Upper lobe of left lung (tissue), 6 donors: ENCODE data around the gene SHC2. TPM values are rescaled to one million over a fixed set of nuclear protein-coding genes. Genes with fewer than 3 reads are reported as not detected.
"Not testable (repeated sequence)": the region's sequence is repeated elsewhere in the genome, so short reads cannot be mapped to it uniquely, and the experiment has no call there.

ENCODE experiments used
- ATAC-seq, 2 donors: fragments of 200-7000 bp; cut with Tn5 transposase; one replicate each; pipeline ENCODE4 v1.9.1; 2022; ENCODE audit warnings: mild to moderate bottlenecking in 2 of 2, moderate library complexity in 2 of 2; ENCODE audit not compliant: low FRiP score in 2 of 2
- DNase-seq, 2 donors: peaks; one replicate each; pipeline ENCODE4 v3.0.0-alpha.2; 2019 to 2020
- H3K27ac ChIP-seq, 4 donors: fragments of 200-600 bp; sonication (generic); one replicate each; pipeline ENCODE4 v1.5.1; 2016 to 2019
- H3K27me3 ChIP-seq, 4 donors: fragments of 200-600 bp; sonication (generic); one replicate each; pipeline ENCODE4 v1.5.1; 2017 to 2019
- H3K36me3 ChIP-seq, 4 donors: fragments of 200-600 bp; sonication (generic); one replicate each; pipeline ENCODE4 v1.5.1; 2016 to 2019
- H3K4me1 ChIP-seq, 4 donors: fragments of 200-600 bp; sonication (generic); one replicate each; pipeline ENCODE4 v1.5.1; 2018 to 2019
- H3K4me3 ChIP-seq, 4 donors: fragments of 200-600 bp; sonication (generic); one replicate each; pipeline ENCODE4 v1.5.1; 2017 to 2019; ENCODE audit warnings: mild to moderate bottlenecking in 2 of 4, moderate library complexity in 1 of 4
- H3K9me3 ChIP-seq, 4 donors: fragments of 200-600 bp; sonication (generic); one replicate each; pipeline ENCODE4 v1.5.1; 2018 to 2019
- EP300 ChIP-seq, 4 donors: sonication (generic); formaldehyde crosslinking; IDR thresholded peaks; one replicate each; pipeline ENCODE4 v1.5.1; 2017; ENCODE audit warnings: antibody characterized with exemption in 4 of 4, control low read depth in 2 of 4
- POLR2A ChIP-seq, 4 donors: fragments of 450-650 bp; IDR thresholded peaks; one replicate each; pipeline ENCODE4 v1.5.1; 2016 to 2017; ENCODE audit warnings: antibody characterized with exemption in 4 of 4, mild to moderate bottlenecking in 2 of 4
- POLR2AphosphoS5 ChIP-seq, 2 donors: sonication (generic); formaldehyde crosslinking; IDR thresholded peaks; one replicate each; pipeline ENCODE4 v1.5.1; 2017; ENCODE audit warnings: antibody characterized with exemption in 2 of 2
- WGBS, 2 donors: methylation state at CpG; one replicate each; pipeline ENCODE4 v1.1.5; 2017 to 2018; 5-methylcytosine and 5-hydroxymethylcytosine counted together
- total RNA-seq, 6 donors: library from RNA; depleted of rRNA in 4 of 6; stranded (reverse); fragments of >200 nt in 4 of 6; gene quantifications; one replicate each; pipeline versions ENCODE4 v1.1.0 to v1.2.1, GENCODE V29; 2016 to 2021
- TF ChIP-seq, protein P1 (sequence below), 6 experiments: fragments of 450-650 bp in 4 of 6; fragments of 200-600 bp in 2 of 6; sonication (generic) in 2 of 6; IDR thresholded peaks; one replicate each; pipeline ENCODE4 v1.5.1; 2016 to 2019; ENCODE audit warnings: antibody characterized with exemption in 6 of 6
- donor health status: DM: no; HTN: no; CAD: no; lungs with moderate emphysema.
- donor health status: DM: no; HTN: yes; CAD: no; lungs with severe emphysema.

SHC2 gene
- total RNA-seq, 6 donors from 2014 or later: 10.5 to 104 (median 22.5) TPM

DNA sequence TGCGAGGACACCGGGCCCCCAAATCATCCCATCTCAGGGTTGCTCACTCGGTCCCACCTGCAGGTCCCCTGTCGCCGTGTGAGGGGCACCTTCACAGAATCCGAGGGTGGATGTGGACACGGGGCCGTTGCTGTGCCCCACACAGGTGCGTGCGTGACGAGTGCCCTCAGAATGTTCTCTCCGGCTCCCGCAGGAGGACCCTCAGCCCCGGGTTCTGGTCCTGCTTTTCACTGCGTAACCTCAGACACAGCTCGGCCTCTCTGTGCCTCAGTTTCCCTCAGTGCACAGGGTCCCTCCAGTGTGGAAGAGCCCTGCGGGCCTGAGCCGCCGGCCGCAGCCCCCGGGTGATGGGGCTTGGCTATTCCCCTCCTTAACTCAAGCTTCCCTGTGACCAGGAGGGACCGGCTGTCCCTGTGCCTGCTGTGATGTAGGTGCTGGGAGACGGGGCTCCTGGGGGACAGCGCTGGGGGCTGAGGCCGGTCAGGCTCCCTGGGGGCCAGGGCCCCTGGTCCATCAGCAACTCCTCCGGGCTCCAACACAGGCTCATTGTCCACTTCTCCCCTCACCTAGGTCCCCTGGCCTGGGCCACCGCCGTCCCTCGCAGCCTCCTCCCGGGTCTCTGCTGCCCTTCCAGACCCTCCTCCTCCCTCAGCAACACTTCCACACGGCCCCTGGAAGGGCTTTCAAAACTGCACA is 4.8 kb downstream of the SHC2 start:
- TF ChIP-seq, protein P1, sequence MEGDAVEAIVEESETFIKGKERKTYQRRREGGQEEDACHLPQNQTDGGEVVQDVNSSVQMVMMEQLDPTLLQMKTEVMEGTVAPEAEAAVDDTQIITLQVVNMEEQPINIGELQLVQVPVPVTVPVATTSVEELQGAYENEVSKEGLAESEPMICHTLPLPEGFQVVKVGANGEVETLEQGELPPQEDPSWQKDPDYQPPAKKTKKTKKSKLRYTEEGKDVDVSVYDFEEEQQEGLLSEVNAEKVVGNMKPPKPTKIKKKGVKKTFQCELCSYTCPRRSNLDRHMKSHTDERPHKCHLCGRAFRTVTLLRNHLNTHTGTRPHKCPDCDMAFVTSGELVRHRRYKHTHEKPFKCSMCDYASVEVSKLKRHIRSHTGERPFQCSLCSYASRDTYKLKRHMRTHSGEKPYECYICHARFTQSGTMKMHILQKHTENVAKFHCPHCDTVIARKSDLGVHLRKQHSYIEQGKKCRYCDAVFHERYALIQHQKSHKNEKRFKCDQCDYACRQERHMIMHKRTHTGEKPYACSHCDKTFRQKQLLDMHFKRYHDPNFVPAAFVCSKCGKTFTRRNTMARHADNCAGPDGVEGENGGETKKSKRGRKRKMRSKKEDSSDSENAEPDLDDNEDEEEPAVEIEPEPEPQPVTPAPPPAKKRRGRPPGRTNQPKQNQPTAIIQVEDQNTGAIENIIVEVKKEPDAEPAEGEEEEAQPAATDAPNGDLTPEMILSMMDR (IDR thresholded peaks at IDR 0.05): no peak
- TF ChIP-seq POLR2A (IDR thresholded peaks at IDR 0.05) (no peak), POLR2AphosphoS5 (IDR thresholded peaks at IDR 0.05) (no peak), EP300 (IDR thresholded peaks at IDR 0.05) (no peak)
- DNase-seq: peak in 1 of 2 donors; percentile 61
- H3K27ac ChIP-seq: no peak overlapping the region
- H3K27me3 ChIP-seq: peaks cover 0 to 10% (median under 1%) of the 10 kb centered on the region in 4 donors
- H3K4me3 ChIP-seq: no peak overlapping the region
- H3K36me3 ChIP-seq: peaks cover 0 to 8% (median 0%) of the 10 kb centered on the region in 4 donors
- peaks cover 1 to 14% (median 5%) of the 10 kb centered on the region in 4 donors for H3K4me1 ChIP-seq
- WGBS, 2 donors: 86 to 90% methylated on average over 12 to 31 of the region's 31 CpGs
- H3K9me3 ChIP-seq: no peaks in the 10 kb centered on the region
- peak in 1 of 2 donors; percentile 44 for ATAC-seq

DNA sequence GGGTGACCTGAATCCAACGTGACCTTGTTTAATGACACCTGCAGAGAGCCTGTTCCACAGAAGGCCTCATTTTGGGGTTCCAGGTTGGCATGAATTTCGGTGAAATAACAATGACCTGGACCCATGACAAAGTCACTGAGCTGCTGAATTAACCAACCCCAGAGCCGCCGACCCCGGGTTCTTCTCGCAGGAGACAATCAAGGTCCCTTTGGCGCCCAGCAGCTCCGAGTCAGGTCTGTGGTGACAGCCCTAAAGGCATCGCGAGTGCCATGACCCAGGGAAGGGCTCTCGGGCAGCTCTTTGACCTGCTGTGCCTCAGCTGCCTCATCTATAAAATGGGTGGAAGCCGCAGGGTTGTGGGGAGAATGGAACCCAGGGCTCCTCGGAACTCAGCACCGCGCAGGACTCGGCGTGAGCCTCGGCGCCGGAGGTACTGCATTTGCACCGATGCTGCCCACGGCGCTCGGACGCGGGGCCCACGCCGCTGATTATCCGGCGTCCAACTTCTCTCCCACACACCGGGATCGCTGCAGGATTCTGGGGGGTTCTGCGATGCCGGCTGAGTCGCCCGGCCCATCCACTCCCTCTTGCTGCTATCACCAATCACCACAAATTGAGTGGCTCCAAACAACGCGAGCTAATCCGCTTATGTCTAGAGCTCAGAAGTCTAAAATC is 5.7 kb downstream of the SHC2 start:
- WGBS, 2 donors: 92 to 95% methylated on average over 12 to 38 of the region's 39 CpGs

DNA sequence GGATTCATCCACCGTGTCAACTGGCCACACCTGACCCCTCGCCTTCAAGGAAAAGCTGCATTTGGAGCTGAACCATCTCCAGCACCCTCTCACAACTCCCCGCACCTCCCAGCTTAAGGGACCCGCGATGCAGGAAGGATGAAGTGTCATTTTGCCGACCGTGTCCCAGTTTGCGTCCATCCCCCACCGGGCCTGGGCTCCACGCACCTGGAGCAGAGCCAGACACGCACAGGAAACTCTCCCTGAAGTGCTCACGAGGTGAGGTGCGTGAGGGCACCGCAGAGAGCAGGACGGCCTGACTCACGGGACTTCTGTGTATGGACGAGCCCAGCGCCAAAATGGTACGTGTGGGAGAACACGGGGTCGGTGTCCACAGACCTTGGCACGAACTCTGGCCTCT is 7.2 kb downstream of the SHC2 start:
- TF ChIP-seq POLR2A (IDR thresholded peaks at IDR 0.05) (no peak), POLR2AphosphoS5 (IDR thresholded peaks at IDR 0.05) (no peak)
- DNase-seq (peak in 1 of 2 donors; percentile 50), ATAC-seq (no peak)
- Histone ChIP-seq H3K4me1 (no peaks in the 10 kb centered on the region), H3K9me3 (no peaks in the 10 kb centered on the region), H3K36me3 (peaks cover 0 to 8% (median 0%) of the 10 kb centered on the region in 4 donors), H3K27me3 (no peaks in the 10 kb centered on the region), H3K4me3 (no peak overlapping the region), H3K27ac (no peak overlapping the region)
- WGBS, 2 donors: 93 to 96% methylated on average over 16 to 22 of the region's 22 CpGs

More for the DNA sequence above, 5.7 kb downstream of the SHC2 start:
- Histone ChIP-seq H3K4me1 (peaks cover 0 to 10% (median 4%) of the 10 kb centered on the region in 4 donors), H3K9me3 (no peaks in the 10 kb centered on the region), H3K27me3 (peaks cover 0 to 4% (median 0%) of the 10 kb centered on the region in 4 donors), H3K4me3 (no peak overlapping the region), H3K36me3 (peaks cover 0 to 8% (median 0%) of the 10 kb centered on the region in 4 donors), H3K27ac (no peak overlapping the region)
- TF ChIP-seq EP300 (IDR thresholded peaks at IDR 0.05): no peak
- ATAC-seq (no peak), DNase-seq (peak in 1 of 2 donors; percentile 78)

DNA sequence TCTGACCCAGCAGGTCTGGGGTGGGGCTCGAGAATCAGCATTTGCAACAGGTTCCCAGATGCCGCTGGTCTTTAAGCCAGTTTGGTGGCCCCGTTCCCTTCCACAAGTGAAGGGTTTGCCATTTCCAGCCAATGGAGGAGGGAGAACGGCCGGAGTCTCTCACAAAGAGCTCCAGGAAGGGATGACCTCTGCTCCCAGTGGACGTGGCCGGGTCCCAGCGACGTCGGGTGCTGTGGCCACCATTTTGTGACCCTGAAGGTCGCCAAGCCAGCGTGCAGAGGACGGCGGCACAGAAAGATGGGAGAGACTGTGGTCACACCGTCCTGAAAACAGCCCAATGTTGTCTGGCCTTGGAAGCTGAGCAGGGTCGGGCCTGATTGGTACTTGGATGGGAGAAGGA is 8.0 kb downstream of the SHC2 start:
- no peak for ATAC-seq
- peak in 1 of 2 donors; percentile 62 for DNase-seq
- peaks cover 0 to 4% (median 3%) of the 10 kb centered on the region in 4 donors for H3K4me1 ChIP-seq

DNA sequence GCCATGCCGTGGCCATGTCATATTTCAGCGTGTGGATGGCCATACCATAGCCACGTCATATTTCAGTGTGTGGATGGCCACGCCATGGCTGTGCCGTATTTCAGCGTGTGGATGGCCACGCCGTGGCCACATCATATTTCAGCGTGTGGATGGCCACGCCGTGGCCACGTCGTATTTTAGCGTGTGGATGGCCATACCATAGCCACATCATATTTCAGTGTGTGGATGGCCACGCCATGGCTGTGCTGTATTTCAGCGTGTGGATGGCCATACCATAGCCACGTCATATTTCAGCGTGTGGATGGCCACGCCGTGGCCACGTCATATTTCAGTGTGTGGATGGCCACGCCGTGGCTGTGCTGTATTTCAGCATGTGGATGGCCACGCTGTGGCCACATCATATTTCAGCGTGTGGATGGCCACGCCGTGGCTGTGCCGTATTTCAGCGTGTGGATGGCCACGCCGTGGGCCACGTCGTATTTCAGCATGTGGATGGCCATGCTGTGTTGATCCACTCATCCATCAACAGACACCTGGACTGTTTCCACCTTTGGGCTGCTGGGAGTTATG is 9.8 kb downstream of the SHC2 start:
- H3K36me3 ChIP-seq, H3K4me3 ChIP-seq, H3K27ac ChIP-seq, ATAC-seq, H3K9me3 ChIP-seq, H3K27me3 ChIP-seq, DNase-seq: not testable (repeated sequence)
- peaks cover 5 to 12% (median 8%) of the 10 kb centered on the region in 4 donors for H3K4me1 ChIP-seq
- WGBS, 2 donors: 93 to 94% methylated on average over 28 to 33 of the region's 33 CpGs

More for the DNA sequence above, 8.0 kb downstream of the SHC2 start:
- H3K27me3 ChIP-seq: no peaks in the 10 kb centered on the region
- no peaks in the 10 kb centered on the region for H3K9me3 ChIP-seq
- H3K4me3 ChIP-seq: no peak overlapping the region
- H3K36me3 ChIP-seq: peaks cover 0 to 8% (median 0%) of the 10 kb centered on the region in 4 donors
- H3K27ac ChIP-seq: no peak overlapping the region
- 91 to 95% methylated on average over 16 of the region's 16 CpGs for WGBS, 2 donors
- TF ChIP-seq, protein P1 (IDR thresholded peaks at IDR 0.05): no peak
- TF ChIP-seq POLR2A (IDR thresholded peaks at IDR 0.05): no peak

DNA sequence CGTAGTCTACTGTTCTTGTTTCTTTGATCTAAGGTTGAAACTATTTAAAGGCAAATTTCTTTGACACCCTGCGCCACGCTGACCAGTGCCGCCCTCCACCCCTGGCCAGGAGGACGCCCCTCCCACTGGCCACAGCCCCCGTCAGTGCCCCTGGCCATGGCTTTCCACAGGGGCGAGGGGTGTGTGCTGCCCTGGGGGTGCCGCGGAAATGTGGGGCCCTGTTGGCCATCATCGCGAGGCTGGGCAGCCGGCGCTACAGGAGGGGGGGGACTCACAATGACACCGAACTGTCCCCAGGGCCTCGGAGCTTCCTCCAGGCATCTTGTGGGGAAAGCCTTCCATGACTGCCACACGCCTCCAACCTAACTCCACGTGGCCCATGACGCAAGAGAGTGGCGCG is 10.9 kb downstream of the SHC2 start:
- Histone ChIP-seq H3K4me3 (no peak overlapping the region), H3K27me3 (no peaks in the 10 kb centered on the region), H3K27ac (no peak overlapping the region), H3K9me3 (no peaks in the 10 kb centered on the region), H3K4me1 (peaks cover 5 to 12% (median 8%) of the 10 kb centered on the region in 4 donors), H3K36me3 (no peaks in the 10 kb centered on the region)
- no peak for ATAC-seq
- WGBS, 2 donors: 90 to 96% methylated on average over 18 to 20 of the region's 20 CpGs
- TF ChIP-seq POLR2AphosphoS5 (IDR thresholded peaks at IDR 0.05) (no peak), POLR2A (IDR thresholded peaks at IDR 0.05) (no peak), EP300 (IDR thresholded peaks at IDR 0.05) (no peak)
- TF ChIP-seq, protein P1 (IDR thresholded peaks at IDR 0.05): no peak
- peak in 1 of 2 donors; percentile 53 for DNase-seq
